Limb (tissue), 2 donors: Measurements from ENCODE around the gene OTOS.

Source experiments
- DNase-seq, 2 donors: peaks; one replicate each; pipeline ENCODE4 v3.0.0-alpha.2; 2016; ENCODE audit errors: extremely low spot score in 2 of 2

Gene OTOS

DNA sequence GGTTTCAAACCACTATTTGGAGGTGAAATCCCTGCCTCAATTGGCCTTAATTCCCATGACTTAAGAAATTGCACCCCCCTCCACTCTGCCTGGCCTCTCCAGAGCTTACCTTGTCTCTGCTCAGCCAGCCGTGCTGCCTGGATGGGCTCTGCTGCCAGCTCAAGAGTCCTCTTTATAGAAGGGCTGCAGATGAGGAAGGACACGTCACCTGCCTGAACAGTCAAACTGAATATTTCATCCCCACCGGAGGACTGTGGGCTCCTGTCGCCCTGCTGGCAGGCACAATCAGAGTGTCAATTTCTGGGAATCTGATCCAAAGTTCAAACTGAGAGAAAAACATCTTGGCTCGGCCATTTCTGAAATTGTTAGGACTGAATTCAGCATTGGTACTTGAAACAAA, at the start of gene OTOS:
Gene OTOS (minus strand): TSS at position 148 of the 400 bp plus-strand sequence. CDS start 332 bp downstream, outside the sequence.
- no peak for DNase-seq

DNA sequence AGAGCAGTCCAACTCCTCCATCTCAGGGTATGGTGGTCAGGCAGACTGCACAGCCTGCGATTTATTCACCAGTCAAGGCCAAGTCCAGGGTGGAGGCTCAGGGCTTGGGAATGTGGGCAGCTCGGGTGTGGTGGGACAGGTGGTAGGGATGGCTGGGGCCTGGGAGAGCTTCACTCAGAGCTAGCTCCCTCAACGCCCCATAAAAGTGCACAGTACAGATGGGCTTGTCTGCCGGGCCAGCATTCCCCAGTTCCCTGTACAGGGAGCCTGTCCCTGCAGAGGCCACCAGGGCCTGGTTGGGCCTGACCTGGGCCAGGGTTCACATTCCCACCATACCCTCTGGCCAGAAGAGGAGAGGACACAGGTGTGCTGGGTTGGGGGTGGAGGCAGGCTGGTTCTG, 49.2 kb upstream of the OTOS start:
- DNase-seq = peak in 1 of 2 donors; percentile 25

DNA sequence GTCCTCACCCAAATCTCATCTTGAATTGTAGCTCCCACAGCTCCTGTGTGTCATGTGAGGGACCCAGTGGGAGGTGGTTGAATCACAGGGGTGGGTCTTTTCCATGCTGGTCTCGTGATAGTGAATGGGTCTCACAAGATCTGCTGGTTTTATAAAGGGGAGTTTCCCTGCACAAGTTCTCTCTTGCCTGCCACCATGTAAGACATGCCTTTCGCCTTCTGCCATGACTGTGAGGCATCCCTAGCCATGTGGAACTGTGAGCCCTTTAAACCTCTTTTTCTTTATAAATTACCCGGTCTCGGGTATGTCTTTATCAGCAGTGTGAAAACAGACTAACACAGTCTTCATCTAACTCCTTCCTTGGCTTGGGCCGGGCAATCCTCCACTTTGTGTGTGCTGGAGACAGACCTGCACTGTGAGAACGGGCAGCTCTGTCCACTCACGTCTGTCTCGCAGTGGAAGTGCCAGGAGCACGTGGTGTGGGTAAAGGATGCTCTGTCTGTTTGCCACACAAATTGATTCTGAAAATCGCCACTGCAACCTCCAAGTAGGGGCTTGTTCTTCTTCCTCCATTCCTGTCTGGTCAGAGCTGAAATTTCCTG, 47.6 kb upstream of the OTOS start:
- no peak for DNase-seq

DNA sequence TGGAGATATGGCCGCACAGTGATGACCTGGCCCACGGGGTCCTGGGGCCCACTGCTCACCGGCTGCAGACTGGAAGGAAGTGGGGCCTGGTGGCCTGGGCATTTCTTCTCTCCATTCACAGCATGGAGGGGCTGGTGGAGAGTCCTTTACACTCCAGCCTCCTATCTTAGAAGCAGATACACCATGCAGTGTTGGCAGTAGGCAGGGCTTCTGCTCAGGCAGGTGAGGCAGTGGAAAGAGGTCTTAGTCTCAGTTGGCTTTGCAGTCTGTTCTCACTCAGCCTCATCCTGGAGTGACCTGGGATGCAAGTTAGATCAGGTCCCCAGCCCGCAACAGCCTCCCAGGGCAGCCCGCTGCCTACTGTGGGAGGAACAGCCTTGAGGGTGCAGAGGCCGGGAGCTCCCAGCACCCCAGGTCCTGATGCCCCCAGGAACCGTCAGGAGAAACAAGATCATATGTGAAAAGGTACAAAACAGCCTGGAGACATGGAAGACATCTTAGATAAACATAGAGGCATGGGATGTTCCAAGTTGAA, 45.8 kb upstream of the OTOS start:
- DNase-seq = no peak

DNA sequence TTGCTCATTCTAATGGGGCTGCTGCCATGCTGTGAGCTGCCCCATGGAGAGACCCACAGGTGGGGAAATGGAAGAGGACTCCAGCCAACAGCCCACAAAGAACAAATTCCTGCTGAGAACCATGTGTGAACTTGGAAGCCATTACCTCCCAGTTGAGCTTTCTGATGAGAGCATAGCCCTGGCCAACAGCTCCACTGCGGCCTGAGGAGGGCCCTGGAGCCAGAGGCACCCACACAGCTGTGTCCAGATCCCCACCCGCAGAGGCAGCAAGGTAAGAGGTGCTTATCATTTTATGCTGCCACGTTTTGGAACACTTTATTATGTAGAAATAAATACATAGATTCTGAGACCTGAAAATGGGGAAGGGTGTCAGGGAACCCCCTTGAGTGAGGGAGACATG, 44.2 kb upstream of the OTOS start:
- no peak for DNase-seq

DNA sequence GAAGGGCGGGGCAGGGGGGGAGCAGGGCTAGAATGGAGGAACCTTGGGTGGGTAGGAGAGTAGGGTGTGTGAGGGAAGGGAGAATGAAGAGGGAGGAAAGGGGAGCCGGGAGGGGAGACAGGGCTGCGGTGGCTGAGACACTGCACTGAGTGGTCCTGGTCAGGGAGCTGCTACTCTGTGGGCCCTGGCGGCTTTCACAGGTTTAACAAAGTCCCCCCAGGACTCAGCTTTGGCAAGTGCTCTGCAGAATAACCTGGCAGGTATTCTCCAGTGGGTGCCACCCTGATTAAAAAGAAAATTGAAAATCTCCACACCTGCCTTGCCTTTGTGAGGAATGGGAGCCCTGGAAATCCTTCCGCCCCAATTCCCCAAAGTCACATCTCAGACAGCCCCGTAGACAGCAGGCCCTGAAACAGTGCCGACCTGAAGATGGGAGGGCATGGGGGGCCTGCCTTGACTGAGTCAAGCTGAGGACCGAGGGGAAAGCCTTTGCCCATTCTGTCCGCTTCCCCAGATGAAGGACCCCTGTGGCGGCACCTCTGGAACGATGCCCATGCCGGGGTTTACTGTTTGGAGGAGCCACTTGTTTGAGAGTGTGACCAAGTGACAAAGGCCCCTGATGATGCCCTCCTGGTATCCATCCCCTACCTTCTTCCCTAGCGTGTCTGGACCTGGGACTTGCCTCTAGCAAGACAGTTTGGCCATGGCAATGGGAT, 43.6 kb upstream of the OTOS start:
- no peak for DNase-seq

DNA sequence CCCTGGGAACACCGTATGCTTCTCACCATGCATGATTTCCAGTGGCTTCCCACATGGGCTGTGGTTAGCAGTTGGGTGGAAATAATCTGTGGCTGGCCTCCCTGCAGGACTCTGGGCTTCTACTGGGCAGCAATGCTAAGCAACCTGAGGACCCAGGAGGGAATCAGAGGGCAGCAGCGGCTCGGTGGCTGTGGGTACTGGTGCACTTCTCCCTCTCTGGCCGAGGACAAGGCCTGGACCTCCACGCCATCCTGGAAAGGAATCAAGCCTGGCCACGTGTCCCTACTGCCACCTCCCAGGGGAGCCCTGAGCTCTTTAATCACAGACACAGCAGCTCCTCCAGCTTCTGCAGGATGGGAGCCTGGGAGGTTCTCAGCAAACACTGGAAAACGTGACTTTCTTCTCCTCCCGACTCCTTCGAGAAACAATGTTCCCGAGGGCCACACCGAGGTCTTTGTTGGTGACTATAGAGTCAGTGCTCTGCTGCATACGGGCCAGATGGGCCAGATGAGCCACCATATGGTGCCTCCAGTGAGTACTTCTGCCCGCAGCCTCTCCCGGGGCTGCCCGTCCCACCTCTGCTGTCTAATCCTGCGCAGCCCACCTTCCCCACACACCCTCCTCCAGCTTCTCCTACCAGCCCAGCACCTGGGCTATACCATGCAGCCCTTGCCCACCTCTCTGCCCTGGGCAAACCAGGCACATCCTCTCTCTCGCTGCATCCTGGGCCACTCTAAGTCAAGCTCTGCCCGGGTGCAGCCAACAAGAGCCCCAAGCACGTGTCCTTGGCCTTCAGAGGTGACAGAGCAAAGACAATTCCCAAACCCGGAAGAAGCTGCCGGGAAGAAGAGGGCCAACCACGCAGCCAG, 42.8 kb upstream of the OTOS start:
- DNase-seq = no peak

DNA sequence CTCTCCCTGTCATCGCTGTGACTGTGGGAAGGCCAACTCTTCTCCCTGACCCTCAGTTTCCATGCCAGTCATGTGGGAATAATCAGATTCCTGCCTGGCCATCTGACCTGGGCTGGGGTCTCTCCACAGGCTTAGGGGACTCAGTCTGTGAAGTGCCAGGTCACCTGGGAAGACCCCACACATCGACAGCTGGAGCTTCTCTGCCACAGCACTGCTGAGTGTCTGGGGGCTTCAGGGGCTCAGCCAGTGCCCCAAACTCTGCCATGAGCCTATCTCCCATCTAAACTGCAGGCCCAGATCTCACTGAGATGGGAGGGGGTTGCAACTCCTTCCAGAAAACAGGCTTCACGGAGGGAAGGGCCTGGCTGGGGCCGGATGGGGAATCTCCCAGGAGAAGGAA, 42.0 kb upstream of the OTOS start:
- peak in 1 of 2 donors; percentile 4 for DNase-seq

DNA sequence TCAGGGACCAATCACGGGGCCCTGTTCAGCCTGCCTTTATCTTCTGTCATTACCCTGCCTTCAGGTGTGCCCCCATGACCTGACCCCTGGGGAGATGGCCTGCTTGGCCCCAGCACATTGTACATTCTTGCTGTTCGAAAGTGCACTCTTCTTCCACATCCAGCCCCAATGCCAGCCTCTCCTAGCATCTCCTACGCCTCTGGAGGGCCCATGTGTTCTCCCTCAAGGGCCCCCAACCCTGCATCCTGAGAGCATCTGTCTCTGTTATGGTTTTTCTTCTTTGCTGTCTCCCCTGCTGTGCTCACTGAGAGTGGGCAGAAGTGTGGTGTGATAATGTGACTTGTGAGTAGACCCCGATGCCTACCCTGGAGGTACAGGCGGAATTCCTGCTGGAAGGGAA, 41.5 kb upstream of the OTOS start:
- DNase-seq = no peak

DNA sequence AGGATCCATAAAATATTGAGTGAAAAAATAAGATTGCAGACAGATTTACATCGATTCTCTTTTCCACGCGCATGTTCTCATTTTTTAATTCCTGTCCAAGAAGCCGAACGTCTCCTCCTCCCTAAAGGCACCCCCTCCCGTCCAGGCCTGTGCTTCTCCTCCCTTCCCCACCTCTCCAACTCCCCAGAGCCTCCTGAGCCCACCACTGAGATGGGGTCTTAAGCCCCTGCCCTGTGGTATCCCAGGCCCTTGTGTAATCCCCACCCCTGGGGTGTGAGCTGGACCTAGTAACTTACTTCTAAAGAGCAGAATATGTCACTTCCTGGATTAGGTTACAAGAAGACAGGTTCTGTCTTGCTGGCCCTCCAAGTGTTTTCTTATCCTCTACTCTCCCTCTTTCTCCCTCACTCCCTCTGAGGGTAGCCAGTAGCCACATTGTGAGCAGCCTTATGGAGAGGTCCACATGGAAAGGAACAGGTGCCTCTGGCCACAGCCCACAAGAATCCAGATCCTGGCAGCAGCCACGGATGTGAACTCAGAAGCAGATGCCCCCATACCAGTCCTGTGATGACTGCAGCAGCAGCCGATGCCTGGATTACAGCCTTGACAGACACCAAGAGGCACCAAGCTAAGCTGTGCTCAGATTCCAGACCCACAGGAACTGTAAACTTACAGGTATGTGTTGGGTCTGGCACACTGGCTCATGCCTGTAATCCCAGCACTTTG, 39.6 kb upstream of the OTOS start:
- DNase-seq = no peak

DNA sequence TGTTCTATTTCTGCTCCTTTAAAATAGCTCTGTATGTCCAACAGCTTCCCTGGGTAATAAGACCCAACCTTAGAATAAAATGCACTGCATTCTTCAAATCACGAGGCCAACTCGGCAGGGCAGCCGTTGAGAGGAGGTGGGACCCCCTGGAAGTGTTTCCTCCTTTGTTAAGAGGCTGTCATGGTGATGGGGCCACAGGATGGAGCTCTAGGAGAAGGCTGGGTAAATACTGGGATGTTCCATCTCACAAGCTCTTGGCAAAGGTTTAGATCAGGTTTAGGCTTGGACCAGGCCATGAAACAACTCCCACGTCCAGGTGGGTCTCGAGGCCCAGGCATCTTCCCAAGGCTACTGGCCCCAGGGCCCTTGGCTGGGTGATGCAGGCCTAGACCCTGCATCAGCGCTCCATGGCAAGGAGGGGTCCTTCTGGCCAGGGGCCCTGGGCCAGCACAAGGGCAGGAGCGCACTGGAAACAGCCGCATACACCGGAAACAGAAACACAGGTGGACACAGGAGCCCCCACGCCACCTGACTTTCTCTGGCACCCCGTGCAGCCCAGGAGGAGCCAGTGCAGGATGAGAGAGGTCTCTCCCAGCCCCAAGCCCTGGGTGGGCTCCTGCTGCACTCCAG, 38.8 kb upstream of the OTOS start:
- no peak for DNase-seq

DNA sequence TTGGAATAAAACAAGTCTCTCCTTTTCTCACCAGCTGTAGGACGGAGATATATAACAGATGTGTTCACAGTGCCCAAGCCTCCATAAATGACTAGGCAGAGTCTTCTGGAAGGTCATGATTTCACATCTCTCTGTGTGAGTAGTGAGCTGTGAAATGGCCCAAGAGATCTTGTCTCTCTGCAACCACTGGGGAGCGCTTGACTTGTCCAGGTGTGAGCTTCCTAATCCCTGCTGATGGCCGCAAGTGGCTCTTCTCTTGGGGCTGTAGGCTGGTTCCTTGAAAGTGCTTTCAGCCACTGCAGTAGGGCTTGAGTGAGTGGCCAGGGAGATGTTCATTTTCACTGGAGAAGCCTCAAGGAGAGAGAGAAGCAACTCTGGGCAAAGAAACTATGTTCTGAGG, 38.1 kb upstream of the OTOS start:
- DNase-seq = no peak

DNA sequence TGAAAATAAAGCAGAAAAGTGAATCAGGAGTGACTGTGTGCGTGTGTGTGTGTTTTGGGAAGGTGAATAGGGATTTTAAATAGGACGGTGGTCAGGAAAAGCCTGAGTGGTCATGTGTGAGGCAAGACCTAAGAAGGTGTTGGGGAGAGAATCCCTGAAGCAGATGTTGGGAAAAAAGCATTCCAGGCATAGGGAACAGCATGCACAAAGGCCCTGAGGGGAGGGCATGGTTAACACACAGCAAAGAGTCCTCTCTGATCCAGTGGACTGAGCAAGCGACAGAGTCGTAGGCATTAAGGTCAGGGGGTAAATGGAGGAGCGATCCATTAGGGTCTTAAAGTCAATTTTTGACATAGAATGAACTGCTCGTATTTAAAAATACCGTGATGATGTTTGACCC, 34.0 kb upstream of the OTOS start:
- DNase-seq = no peak

DNA sequence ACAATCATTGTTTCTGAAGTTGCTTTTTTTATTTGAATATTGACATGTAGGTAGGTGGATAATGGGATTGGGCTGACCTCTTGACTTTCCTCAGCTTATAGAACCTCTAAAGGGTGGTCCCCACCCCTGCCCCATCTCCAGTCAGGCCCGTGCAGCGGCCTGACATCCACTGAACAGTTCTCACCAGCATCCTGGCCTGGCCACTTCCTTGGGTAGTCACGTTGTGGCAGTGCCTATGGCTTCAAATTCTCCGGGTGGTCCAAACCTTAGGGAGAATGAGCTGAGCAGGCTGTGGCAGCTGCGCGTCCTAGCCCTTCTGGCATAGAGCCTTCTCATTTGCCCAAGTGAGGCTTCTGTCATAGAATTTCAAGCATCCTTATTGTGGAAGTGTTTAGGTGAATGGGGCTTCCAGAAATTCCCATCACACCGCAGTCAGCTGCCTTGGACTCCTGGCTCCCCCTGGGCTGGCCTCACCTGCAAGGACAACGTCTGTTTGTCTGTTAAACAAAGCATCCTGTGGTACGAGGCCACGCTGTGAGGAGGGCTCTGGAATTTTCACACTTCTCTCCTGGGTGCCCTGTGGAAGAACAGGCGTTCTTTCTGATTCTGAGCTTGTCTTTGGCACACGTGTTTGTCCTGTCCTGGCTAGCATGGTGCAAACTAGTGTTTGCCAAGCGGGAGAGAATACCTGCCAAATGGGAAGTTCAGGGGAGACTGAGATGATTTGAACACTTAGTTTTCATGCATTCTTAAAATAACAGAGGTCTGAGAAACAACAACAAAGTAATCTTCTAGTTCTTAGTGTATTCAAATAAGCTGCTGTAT, 31.8 kb upstream of the OTOS start:
- no peak for DNase-seq

DNA sequence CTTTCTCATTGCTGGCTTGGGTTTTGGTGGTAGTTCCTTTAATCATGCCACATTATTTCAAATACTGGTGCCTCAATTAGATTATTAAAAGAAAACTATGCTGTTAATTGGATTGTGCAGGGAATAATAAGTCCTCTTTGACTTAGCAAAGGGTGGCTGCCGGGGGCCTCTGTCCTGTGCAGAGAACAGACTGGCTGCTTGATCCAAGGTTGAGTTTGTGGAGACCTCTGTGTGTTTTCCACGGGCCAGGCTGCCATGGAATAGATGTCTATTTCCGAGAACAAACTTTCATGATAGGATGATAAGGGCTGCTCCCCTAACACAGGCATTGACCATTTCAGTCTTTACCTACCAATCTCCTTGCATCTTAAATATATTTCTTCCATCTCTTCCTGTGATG, 30.4 kb upstream of the OTOS start:
- DNase-seq = no peak

DNA sequence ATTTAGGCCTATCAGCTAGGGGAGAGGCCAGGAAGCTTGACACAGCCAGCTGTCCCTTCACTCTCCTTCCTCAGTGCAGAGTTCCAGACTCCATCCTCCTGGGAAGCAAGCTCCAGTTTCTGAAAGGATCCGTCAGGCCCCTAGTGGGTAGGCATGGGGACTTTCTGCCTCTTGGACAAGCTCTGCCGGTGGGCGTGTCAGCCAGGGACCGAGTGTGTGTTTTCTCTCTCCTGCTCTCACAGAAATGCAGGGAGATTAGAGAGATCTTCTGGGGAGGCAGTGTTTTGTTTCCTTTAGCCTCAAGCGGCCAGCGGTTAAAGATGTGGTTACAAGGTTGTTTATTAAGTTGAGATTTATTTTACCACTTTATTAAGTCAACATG, 29.9 kb upstream of the OTOS start:
- no peak for DNase-seq

DNA sequence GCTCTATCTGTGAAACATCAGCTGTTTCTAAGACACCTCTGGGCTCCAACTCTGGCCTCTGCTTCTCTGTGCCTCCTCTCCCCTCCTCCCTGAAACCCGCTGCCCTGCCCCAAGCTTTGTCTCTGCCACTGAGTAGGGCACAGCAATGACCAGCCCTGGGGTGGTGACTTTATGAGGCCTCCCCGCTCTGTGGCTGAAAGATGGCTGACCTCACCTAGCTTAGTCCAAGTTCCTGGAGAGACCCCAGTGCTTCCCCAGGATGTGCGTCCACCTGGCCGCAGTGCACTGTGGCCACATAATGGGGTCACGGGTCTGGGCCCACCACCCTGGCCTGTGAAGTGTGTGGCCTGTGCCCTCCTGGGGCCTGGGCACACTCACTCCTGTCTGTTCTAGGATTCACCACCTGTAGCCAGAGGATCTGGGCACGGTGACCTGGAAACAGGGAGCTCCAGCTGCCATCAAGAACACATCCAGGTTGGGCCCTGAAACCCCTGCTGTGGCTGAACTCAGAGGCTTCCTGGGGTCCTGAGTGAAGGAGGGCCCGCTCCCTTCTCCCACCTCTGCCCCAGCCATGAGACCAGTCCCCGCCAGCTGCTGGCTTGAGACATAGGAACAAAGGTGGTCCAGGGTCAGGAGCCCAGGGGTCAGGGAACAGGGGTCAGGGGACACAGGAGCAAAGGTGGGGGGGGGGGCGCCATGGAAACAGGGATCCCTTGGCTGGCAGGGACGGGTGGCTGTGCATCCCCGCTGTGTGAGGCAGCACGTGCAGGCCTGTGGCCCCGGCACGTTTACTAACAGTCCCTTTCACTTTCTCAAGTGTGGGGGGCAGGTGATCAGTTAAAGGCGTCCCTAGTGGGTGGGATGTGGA, 29.3 kb upstream of the OTOS start:
- no peak for DNase-seq

DNA sequence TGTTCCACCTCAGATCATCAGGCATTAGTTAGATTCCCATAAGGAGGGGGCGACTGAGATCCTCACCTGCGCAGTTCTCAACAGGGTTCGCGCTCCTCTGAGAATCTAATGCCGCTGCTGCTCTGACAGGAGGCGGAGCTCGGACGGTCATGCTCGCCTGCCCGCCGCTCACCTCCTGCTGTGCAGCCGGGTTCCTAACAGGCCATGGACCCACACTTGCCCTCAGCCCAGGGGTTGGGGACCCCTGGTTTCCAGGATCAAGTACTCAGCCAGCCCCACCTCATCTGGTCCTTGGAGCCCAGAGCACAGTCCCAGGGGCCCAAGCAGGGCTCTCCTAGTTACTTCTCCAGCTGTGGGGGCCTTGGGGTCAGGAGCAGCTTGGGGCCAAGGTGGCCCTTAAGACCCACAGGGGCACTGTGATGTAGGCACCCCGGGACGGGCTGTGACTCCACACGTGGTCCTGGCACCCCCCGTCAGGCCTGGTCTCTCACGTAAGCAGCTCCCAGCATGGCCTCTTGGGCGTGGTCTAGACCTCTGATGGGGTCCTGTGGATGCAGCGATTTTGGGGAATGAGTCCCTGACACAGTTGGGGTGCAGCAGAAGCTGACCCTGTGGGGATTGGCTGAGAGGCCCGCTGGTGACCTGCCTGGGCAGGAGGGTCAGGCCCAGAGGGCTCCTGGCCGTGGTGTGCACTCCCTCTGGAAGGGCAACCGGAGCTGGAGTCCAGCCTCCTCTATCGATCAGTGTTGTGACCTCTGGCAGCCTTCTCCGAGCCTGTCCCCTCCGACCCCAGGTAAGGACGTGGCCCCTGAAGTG, 28.3 kb upstream of the OTOS start:
- no peak for DNase-seq
